Loucy (cell line): ENCODE results near the gene COL23A1.
"Not testable (repeated sequence)": the region's sequence is repeated elsewhere in the genome, so short reads cannot be mapped to it uniquely, and the experiment has no call there.

Experiments used
- H2AFZ ChIP-seq: fragments of 200-600 bp; sonication (generic); 2 replicates; pipeline ENCODE4 v1.6.0; 2016; ENCODE audit warnings: antibody characterized with exemption, mild to moderate bottlenecking, low read length, moderate library complexity
- H3F3A ChIP-seq: fragments of 200-600 bp; 2 replicates; pipeline ENCODE4 v1.6.0; 2016; ENCODE audit warnings: antibody characterized with exemption, low read depth, mild to moderate bottlenecking
- H3K27me3 ChIP-seq: fragments of 200-600 bp; sonication (generic); 2 replicates; pipeline ENCODE4 v1.6.1; 2014; ENCODE audit warnings: low read length, mild to moderate bottlenecking; ENCODE audit not compliant: insufficient read depth, poor library complexity, severe bottlenecking
- H3K36me3 ChIP-seq: fragments of 200-600 bp; sonication (generic); 2 replicates; pipeline ENCODE4 v1.6.1; 2016; ENCODE audit warnings: low read length; ENCODE audit not compliant: insufficient read depth
- H3K4me1 ChIP-seq: fragments of 200-600 bp; sonication (generic); 2 replicates; pipeline ENCODE4 v1.5.1; 2014; ENCODE audit warnings: low read length, mild to moderate bottlenecking; ENCODE audit not compliant: insufficient read depth, poor library complexity, severe bottlenecking
- H3K4me2 ChIP-seq: fragments of 200-600 bp; sonication (generic); 2 replicates; pipeline ENCODE4 v1.6.0; 2014; ENCODE audit warnings: antibody characterized with exemption, low read length, low read depth, mild to moderate bottlenecking; ENCODE audit not compliant: poor library complexity, severe bottlenecking
- H3K4me3 ChIP-seq: fragments of 200-600 bp; sonication (generic); 2 replicates; pipeline ENCODE4 v1.5.1; 2014; ENCODE audit warnings: low read length, mild to moderate bottlenecking, mixed read lengths; ENCODE audit not compliant: poor library complexity, severe bottlenecking
- H3K79me2 ChIP-seq: fragments of 200-600 bp; sonication (generic); 2 replicates; pipeline ENCODE4 v1.6.1; 2014; ENCODE audit warnings: low read length; ENCODE audit not compliant: insufficient read depth
- H3K9ac ChIP-seq: fragments of 200-600 bp; sonication (generic); 2 replicates; pipeline ENCODE4 v1.6.0; 2014; ENCODE audit warnings: mild to moderate bottlenecking, low read depth, low read length, moderate library complexity; ENCODE audit not compliant: poor library complexity, severe bottlenecking
- H3K9me2 ChIP-seq: fragments of 200-600 bp; sonication (generic); replicated peaks from 2 replicates; pipeline ENCODE4 v1.6.1; 2016; ENCODE audit warnings: low read depth, low read length, mixed read lengths
- H3K9me3 ChIP-seq: fragments of 200-600 bp; sonication (generic); 2 replicates; pipeline ENCODE4 v1.6.1; 2014; ENCODE audit warnings: mild to moderate bottlenecking, antibody characterized with exemption, low read length, low read depth; ENCODE audit not compliant: insufficient read depth
- H4K20me1 ChIP-seq: fragments of 200-600 bp; sonication (generic); 2 replicates; pipeline ENCODE4 v1.6.0; 2014; ENCODE audit warnings: antibody characterized with exemption, low read length, mild to moderate bottlenecking; ENCODE audit not compliant: insufficient read depth, poor library complexity, severe bottlenecking
- CTCF ChIP-seq: fragments of 200-600 bp; sonication (generic); conservative IDR thresholded peaks from 2 replicates; pipeline ENCODE4 v1.5.1; 2014; ENCODE audit warnings: mild to moderate bottlenecking, antibody characterized with exemption, low read length
- EZH2phosphoT487 ChIP-seq: fragments of 200-600 bp; IDR thresholded peaks from 2 replicates; pipeline ENCODE4 v1.6.1; 2018; ENCODE audit warnings: antibody characterized with exemption, mild to moderate bottlenecking, moderate library complexity, borderline replicate concordance

COL23A1 gene

GRCh38 chr5:178241231-178241663 lies 348.9 kb downstream of the COL23A1 start:
- Histone ChIP-seq H3K9me2 (no peaks in the 10 kb centered on the region), H3K4me3 (no peak overlapping the region), H3F3A (no peaks in the 10 kb centered on the region), H3K4me2 (no peak overlapping the region), H3K36me3 (no peaks in the 10 kb centered on the region), H3K79me2 (no peaks in the 10 kb centered on the region), H3K9ac (no peak overlapping the region), H4K20me1 (no peaks in the 10 kb centered on the region), H3K27me3 (no peaks in the 10 kb centered on the region), H2AFZ (no peak overlapping the region), H3K9me3 (no peaks in the 10 kb centered on the region), H3K4me1 (peaks cover 13% of the 10 kb centered on the region)
- TF ChIP-seq CTCF (no peak), EZH2phosphoT487 (no peak)

GRCh38 chr5:178240766-178241165 lies 349.4 kb downstream of the COL23A1 start:
- H3K4me2 ChIP-seq = no peak overlapping the region
- H3F3A ChIP-seq = no peaks in the 10 kb centered on the region
- no peaks in the 10 kb centered on the region for H3K9me2 ChIP-seq
- H3K9me3 ChIP-seq = no peaks in the 10 kb centered on the region
- no peaks in the 10 kb centered on the region for H3K79me2 ChIP-seq
- no peaks in the 10 kb centered on the region for H3K27me3 ChIP-seq
- TF ChIP-seq EZH2phosphoT487 (no peak), CTCF (no peak)
- H3K9ac ChIP-seq = no peak overlapping the region
- no peak overlapping the region for H2AFZ ChIP-seq
- H3K4me3 ChIP-seq = no peak overlapping the region
- no peaks in the 10 kb centered on the region for H4K20me1 ChIP-seq
- H3K36me3 ChIP-seq = no peaks in the 10 kb centered on the region
- peaks cover 13% of the 10 kb centered on the region for H3K4me1 ChIP-seq

GRCh38 chr5:178240341-178240741 lies 349.9 kb downstream of the COL23A1 start:
- Histone ChIP-seq H3K4me3 (no peak overlapping the region), H2AFZ (no peak overlapping the region), H4K20me1 (no peaks in the 10 kb centered on the region), H3K4me1 (peaks cover 13% of the 10 kb centered on the region), H3K4me2 (no peak overlapping the region), H3K9ac (no peak overlapping the region), H3K79me2 (no peaks in the 10 kb centered on the region), H3K9me2 (no peaks in the 10 kb centered on the region), H3K9me3 (no peaks in the 10 kb centered on the region), H3F3A (no peaks in the 10 kb centered on the region), H3K36me3 (no peaks in the 10 kb centered on the region), H3K27me3 (no peaks in the 10 kb centered on the region)
- TF ChIP-seq EZH2phosphoT487 (no peak), CTCF (no peak)

- peaks cover 14% of the 10 kb centered on the region for H3K4me1 ChIP-seq
- H3K9ac ChIP-seq, H3K4me2 ChIP-seq, H3K27me3 ChIP-seq, H3K4me3 ChIP-seq, H3K9me3 ChIP-seq, H3K79me2 ChIP-seq, H3K9me2 ChIP-seq, H2AFZ ChIP-seq, H4K20me1 ChIP-seq, H3K36me3 ChIP-seq, H3F3A ChIP-seq: not testable (repeated sequence)
Measured at GRCh38 chr5:178239626-178240301, 350.4 kb downstream of the COL23A1 start.
